DND-41 (cell line): ENCODE data around the gene LAMB4.

Experiments
- ATAC-seq: fragments of 200-7000 bp; cut with Tn5 transposase; 3 replicates; pipeline ENCODE4 v1.9.1; 2021; ENCODE audit warnings: low read depth; ENCODE audit not compliant: insufficient read depth
- DNase-seq: peaks from one replicate; pipeline ENCODE4 v3.0.0-alpha.2; 2020
- H2AFZ ChIP-seq: 2 replicates; pipeline ENCODE4 v1.6.0; 2012; ENCODE audit warnings: low read depth, low read length
- H3K27ac ChIP-seq: 2 replicates; pipeline ENCODE4 v1.5.1; 2012; ENCODE audit warnings: low read length, inconsistent platforms
- H3K27me3 ChIP-seq: fragments of 200-600 bp; sonication (generic); 2 replicates; pipeline ENCODE4 v1.6.0; 2012; ENCODE audit warnings: low read length, mild to moderate bottlenecking, inconsistent platforms; ENCODE audit not compliant: insufficient read depth, poor library complexity
- H3K36me3 ChIP-seq: 2 replicates; pipeline ENCODE4 v1.5.1; 2012; ENCODE audit warnings: low read length, inconsistent platforms; ENCODE audit not compliant: insufficient read depth
- H3K4me1 ChIP-seq: 2 replicates; pipeline ENCODE4 v1.5.1; 2012; ENCODE audit warnings: mild to moderate bottlenecking, low read length; ENCODE audit not compliant: insufficient read depth
- H3K4me2 ChIP-seq: 2 replicates; pipeline ENCODE4 v1.6.0; 2012; ENCODE audit warnings: mild to moderate bottlenecking, moderate library complexity, low read length, inconsistent platforms; ENCODE audit not compliant: insufficient read depth
- H3K4me3 ChIP-seq, 2 experiments: fragments of 200-600 bp in 1 of 2; shearing (Covaris generic) in 1 of 2; 2 replicates each; pipeline ENCODE4 v1.5.1; 2012 to 2016; ENCODE audit warnings: inconsistent platforms in 2 of 2, low read length in 2 of 2, mild to moderate bottlenecking in 2 of 2, low read depth in 1 of 2, moderate library complexity in 1 of 2
- H3K79me2 ChIP-seq: 2 replicates; pipeline ENCODE4 v1.6.0; 2012; ENCODE audit warnings: low read length, inconsistent platforms; ENCODE audit not compliant: insufficient read depth
- H3K9ac ChIP-seq: 2 replicates; pipeline ENCODE4 v1.6.0; 2012; ENCODE audit warnings: low read depth, mild to moderate bottlenecking, inconsistent platforms, low read length, moderate library complexity
- H3K9me3 ChIP-seq: 2 replicates; pipeline ENCODE4 v1.5.1; 2012; ENCODE audit warnings: low read length, moderate library complexity, mild to moderate bottlenecking, inconsistent platforms; ENCODE audit not compliant: insufficient read depth, severe bottlenecking
- H4K20me1 ChIP-seq: 2 replicates; pipeline ENCODE4 v1.6.0; 2012; ENCODE audit warnings: low read length; ENCODE audit not compliant: insufficient read depth
- CTCF ChIP-seq: IDR thresholded peaks from 2 replicates; pipeline ENCODE4 v1.5.1; 2012; ENCODE audit warnings: borderline replicate concordance, low read length, moderate library complexity, mild to moderate bottlenecking; ENCODE audit not compliant: poor library complexity, severe bottlenecking; ENCODE audit errors: extremely low read depth
- EZH2 ChIP-seq: IDR thresholded peaks from 3 replicates; pipeline ENCODE4 v1.6.1; 2012; ENCODE audit warnings: borderline replicate concordance, low read depth, mild to moderate bottlenecking, moderate library complexity, low read length, inconsistent platforms; ENCODE audit not compliant: severe bottlenecking

Gene LAMB4

GRCh38 chr7:108170251-108170650 is 40.1 kb upstream of the LAMB4 start:
- H3K9ac ChIP-seq, result no peak overlapping the region
- H3K36me3 ChIP-seq, result no peaks in the 10 kb centered on the region
- H3K9me3 ChIP-seq, result no peaks in the 10 kb centered on the region
- H4K20me1 ChIP-seq, result no peaks in the 10 kb centered on the region
- DNase-seq, result no peak
- no peaks in the 10 kb centered on the region for H3K4me1 ChIP-seq
- no peak overlapping the region for H2AFZ ChIP-seq
- no peak overlapping the region for H3K4me3 ChIP-seq
- TF ChIP-seq EZH2 (no peak), CTCF (no peak)
- H3K27me3 ChIP-seq, result peaks cover 4% of the 10 kb centered on the region
- H3K79me2 ChIP-seq, result no peaks in the 10 kb centered on the region
- ATAC-seq, result no peak
- H3K4me2 ChIP-seq, result no peak overlapping the region
- no peak overlapping the region for H3K27ac ChIP-seq

- no peak overlapping the region for H3K4me2 ChIP-seq
- no peaks in the 10 kb centered on the region for H3K36me3 ChIP-seq
- no peak for DNase-seq
- H3K4me3 ChIP-seq, result no peak overlapping the region
- H2AFZ ChIP-seq, result no peak overlapping the region
- no peak overlapping the region for H3K9ac ChIP-seq
- no peaks in the 10 kb centered on the region for H3K79me2 ChIP-seq
- no peaks in the 10 kb centered on the region for H3K27me3 ChIP-seq
- H3K4me1 ChIP-seq, result no peaks in the 10 kb centered on the region
- H4K20me1 ChIP-seq, result no peaks in the 10 kb centered on the region
- H3K9me3 ChIP-seq, result no peaks in the 10 kb centered on the region
- ATAC-seq, result no peak
- TF ChIP-seq CTCF (no peak), EZH2 (no peak)
- no peak overlapping the region for H3K27ac ChIP-seq
These were observed 37.3 kb upstream of the LAMB4 start for GRCh38 chr7:108167460-108167859.

GRCh38 chr7:108166687-108167086 is 36.5 kb upstream of the LAMB4 start:
- Histone ChIP-seq H3K9ac (no peak overlapping the region), H3K9me3 (no peaks in the 10 kb centered on the region), H3K79me2 (no peaks in the 10 kb centered on the region), H4K20me1 (no peaks in the 10 kb centered on the region), H3K27me3 (no peaks in the 10 kb centered on the region), H3K4me1 (no peaks in the 10 kb centered on the region), H3K4me3 (no peak overlapping the region), H3K27ac (no peak overlapping the region), H3K4me2 (no peak overlapping the region), H2AFZ (no peak overlapping the region), H3K36me3 (no peaks in the 10 kb centered on the region)
- ATAC-seq, result no peak
- no peak for DNase-seq
- TF ChIP-seq EZH2 (no peak), CTCF (no peak)

DNA sequence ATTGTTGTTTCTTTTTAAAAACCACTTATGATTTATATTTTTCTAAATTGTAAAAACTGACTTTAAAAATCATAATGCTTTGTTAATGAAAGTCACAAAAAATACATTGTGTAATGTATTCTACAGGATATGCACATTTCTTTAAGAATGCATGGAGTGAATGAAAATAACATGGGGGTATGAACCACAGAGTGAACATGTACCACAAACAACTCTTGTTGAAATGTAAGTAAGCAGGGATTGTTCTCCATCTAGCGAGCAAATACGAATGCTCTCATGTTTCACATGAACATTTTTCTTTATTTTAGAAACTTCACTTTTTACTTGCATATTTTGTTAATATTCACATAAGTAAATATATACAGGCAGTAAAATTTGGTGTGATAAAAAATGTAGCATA is 35.6 kb upstream of the LAMB4 start:
- no peak overlapping the region for H3K4me3 ChIP-seq
- no peak overlapping the region for H3K9ac ChIP-seq
- no peak for ATAC-seq
- H3K79me2 ChIP-seq, result no peaks in the 10 kb centered on the region
- H3K4me2 ChIP-seq, result no peak overlapping the region
- TF ChIP-seq CTCF (no peak), EZH2 (no peak)
- no peaks in the 10 kb centered on the region for H4K20me1 ChIP-seq
- no peaks in the 10 kb centered on the region for H3K9me3 ChIP-seq
- H3K27me3 ChIP-seq, result no peaks in the 10 kb centered on the region
- H3K4me1 ChIP-seq, result no peaks in the 10 kb centered on the region
- no peak overlapping the region for H3K27ac ChIP-seq
- no peak for DNase-seq
- no peak overlapping the region for H2AFZ ChIP-seq
- no peaks in the 10 kb centered on the region for H3K36me3 ChIP-seq
